ENCODE results near the gene MYH16. TPM values are rescaled to one million over a fixed set of nuclear protein-coding genes. Genes with fewer than 3 reads are reported as not detected.
"Not testable (repeated sequence)": the region's sequence is repeated elsewhere in the genome, so short reads cannot be mapped to it uniquely, and the experiment has no call there.

MYH16 gene
- polyA plus RNA-seq (2013, experiment 1 of 2; ENCODE audit: insufficient read length), result not detected
- polyA plus RNA-seq (2013, experiment 2 of 2; ENCODE audit: insufficient read length), result not detected

- DNase-seq, result no peak
Observed at GRCh38 chr7:99272476-99273045, at the start of gene MYH16. Gene MYH16 (plus strand): TSS chr7:99272839.

- DNase-seq, result peak; percentile 6
Observed at GRCh38 chr7:99224263-99224898, 48.3 kb upstream of the MYH16 start.

GRCh38 chr7:99224899-99225265, 47.8 kb upstream of the MYH16 start:
- no peak for DNase-seq

GRCh38 chr7:99229234-99229633, 43.4 kb upstream of the MYH16 start:
- no peak for DNase-seq

- no peak for DNase-seq
Observed at GRCh38 chr7:99232082-99232770, 40.4 kb upstream of the MYH16 start.

- not testable (repeated sequence) for DNase-seq
Observed at GRCh38 chr7:99232955-99233354, 39.7 kb upstream of the MYH16 start.

GRCh38 chr7:99234185-99234584, 38.5 kb upstream of the MYH16 start:
- DNase-seq, result no peak

- no peak for DNase-seq
Observed at GRCh38 chr7:99235925-99236324, 36.7 kb upstream of the MYH16 start.

GRCh38 chr7:99237876-99238275, 34.8 kb upstream of the MYH16 start:
- not testable (repeated sequence) for DNase-seq

- no peak for DNase-seq
Observed at GRCh38 chr7:99238558-99239341, 33.9 kb upstream of the MYH16 start.

GRCh38 chr7:99242682-99243081, 30.0 kb upstream of the MYH16 start:
- DNase-seq, result no peak

GRCh38 chr7:99243751-99244337, 28.8 kb upstream of the MYH16 start:
- DNase-seq, result no peak

GRCh38 chr7:99244939-99245338, 27.7 kb upstream of the MYH16 start:
- DNase-seq, result peak; percentile 34

GRCh38 chr7:99248391-99249095, 24.1 kb upstream of the MYH16 start:
- DNase-seq, result no peak

GRCh38 chr7:99249985-99250575, 22.6 kb upstream of the MYH16 start:
- no peak for DNase-seq

GRCh38 chr7:99252166-99252895, 20.3 kb upstream of the MYH16 start:
- DNase-seq, result no peak

GRCh38 chr7:99253369-99253768, 19.3 kb upstream of the MYH16 start:
- no peak for DNase-seq

GRCh38 chr7:99254390-99254789, 18.2 kb upstream of the MYH16 start:
- no peak for DNase-seq

GRCh38 chr7:99255463-99255862, 17.2 kb upstream of the MYH16 start:
- DNase-seq, result no peak

- DNase-seq, result no peak
Observed at GRCh38 chr7:99257065-99257464, 15.6 kb upstream of the MYH16 start.

- DNase-seq, result no peak
Observed at GRCh38 chr7:99257675-99258074, 15.0 kb upstream of the MYH16 start.

Measured in fibroblast of skin of scalp (primary cell).